Measurements from ENCODE around the gene OPCML. TPM values are rescaled to one million over a fixed set of nuclear protein-coding genes. Genes with fewer than 3 reads are reported as not detected.

OPCML gene
- total and polyA plus RNA-seq, 5 donors: 0.14 to 2.8 (median 1.1) TPM

DNA sequence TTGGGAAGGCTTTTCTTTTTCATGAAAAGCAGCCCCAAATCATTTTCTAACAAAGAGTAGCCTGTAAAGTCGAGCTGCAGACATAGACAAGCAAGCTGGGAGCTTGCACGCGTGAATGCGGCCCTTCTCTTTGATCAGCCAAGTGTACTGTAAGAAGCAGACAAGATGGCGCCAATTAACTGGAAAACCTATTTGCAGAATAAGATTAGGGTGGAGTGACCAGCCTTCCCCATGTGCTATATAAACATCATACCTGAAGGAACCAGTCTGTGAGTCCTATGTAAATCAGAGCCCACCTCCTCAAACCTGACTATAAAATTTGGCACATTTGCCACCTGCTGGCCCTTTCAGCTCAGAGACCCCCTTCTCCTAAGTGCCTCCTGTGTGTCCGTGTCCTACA is 982.7 kb downstream of the OPCML start:
- no peak overlapping the region for H3K27ac ChIP-seq (ENCODE audit: low read length)
- ATAC-seq (no peak), DNase-seq (no peak)
- no peaks in the 10 kb centered on the region for H3K9me3 ChIP-seq (ENCODE audit: control insufficient read depth, low read length)
- no peaks in the 10 kb centered on the region for H3K4me1 ChIP-seq (ENCODE audit: control insufficient read depth, insufficient read depth, low read length)
- intact Hi-C loops (cut with DNase I): no loop called here
- no peak overlapping the region for H3K4me3 ChIP-seq (ENCODE audit: low read length)
- H3K27me3 ChIP-seq (ENCODE audit: control insufficient read depth, insufficient read depth): no peaks in the 10 kb centered on the region
- WGBS: 88% methylated on average over 6 of the region's 6 CpGs

DNA sequence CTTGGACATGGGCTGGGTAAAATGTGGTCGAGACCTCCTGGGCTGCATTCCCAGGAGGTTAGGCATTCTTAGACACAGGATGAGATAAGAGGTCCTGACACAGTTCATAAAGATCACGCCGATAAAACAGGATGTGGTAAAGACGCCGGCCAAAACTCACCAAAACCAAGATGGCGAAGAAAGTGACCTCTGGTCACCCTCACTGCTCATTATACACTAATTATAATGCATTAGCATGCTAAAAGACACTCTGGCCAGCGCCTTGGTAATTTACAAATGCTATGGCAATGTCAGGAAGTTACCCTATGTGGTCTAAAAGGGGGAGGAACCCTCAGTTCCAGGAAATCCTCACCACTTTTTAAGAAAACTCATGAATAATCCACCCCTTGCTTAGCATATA is 983.3 kb downstream of the OPCML start:
- Histone ChIP-seq H3K27me3 (ENCODE audit: control insufficient read depth, insufficient read depth) (no peaks in the 10 kb centered on the region), H3K9me3 (ENCODE audit: control insufficient read depth, low read length) (no peaks in the 10 kb centered on the region), H3K4me1 (ENCODE audit: control insufficient read depth, insufficient read depth, low read length) (no peaks in the 10 kb centered on the region), H3K4me3 (ENCODE audit: low read length) (no peak overlapping the region), H3K27ac (ENCODE audit: low read length) (no peak overlapping the region)
- intact Hi-C loops (cut with DNase I): no loop called here
- ATAC-seq (no peak), DNase-seq (no peak)
- WGBS: 65% methylated on average over 7 of the region's 7 CpGs

DNA sequence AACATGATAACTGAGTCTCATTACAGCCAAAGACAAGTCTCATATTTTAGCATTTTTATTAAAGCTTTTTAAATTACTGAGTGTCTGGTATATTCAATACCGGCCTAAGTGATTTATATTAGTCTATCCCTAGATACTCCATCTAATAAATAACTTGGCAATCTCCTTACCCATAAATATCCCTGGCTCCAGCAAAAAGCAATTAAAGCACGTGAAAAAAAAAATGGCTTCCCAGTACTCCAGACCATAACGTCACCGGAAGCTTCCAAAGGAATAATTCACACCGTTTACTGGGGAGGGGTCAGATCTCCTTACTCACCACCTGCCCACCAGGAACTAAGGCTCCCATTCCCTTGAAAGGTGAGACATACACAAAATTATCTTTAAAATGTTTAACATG is 988.3 kb downstream of the OPCML start:
- whole genome bisulfite sequencing: 85% methylated on average over 5 of the region's 5 CpGs
- ATAC-seq (no peak), DNase-seq (no peak)
- no peaks in the 10 kb centered on the region for H3K9me3 ChIP-seq (ENCODE audit: control insufficient read depth, low read length)
- no peak overlapping the region for H3K27ac ChIP-seq (ENCODE audit: low read length)
- no peaks in the 10 kb centered on the region for H3K4me1 ChIP-seq (ENCODE audit: control insufficient read depth, insufficient read depth, low read length)
- no peak overlapping the region for H3K4me3 ChIP-seq (ENCODE audit: low read length)
- intact Hi-C loops (cut with DNase I): no loop called here
- no peaks in the 10 kb centered on the region for H3K27me3 ChIP-seq (ENCODE audit: control insufficient read depth, insufficient read depth)

DNA sequence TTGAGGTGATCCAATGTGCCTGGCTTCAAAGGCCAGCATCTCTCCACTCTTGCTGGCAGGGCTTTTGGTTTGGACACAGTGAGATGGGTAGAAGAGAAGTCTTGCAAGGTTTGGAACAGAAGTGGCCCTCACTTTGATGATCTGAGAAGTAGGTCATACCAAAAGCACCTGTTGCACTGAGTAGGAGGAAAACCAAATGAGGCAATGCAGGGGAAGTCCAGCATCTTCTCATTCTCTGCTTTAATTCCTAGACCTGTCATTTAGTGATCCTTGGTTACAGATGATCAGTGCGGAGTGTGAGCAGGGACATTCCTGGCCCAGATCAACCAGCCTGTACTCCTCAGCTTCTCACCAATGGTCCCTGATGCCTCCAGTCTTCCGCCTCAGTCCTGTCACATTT is 990.5 kb downstream of the OPCML start:
- no peaks in the 10 kb centered on the region for H3K9me3 ChIP-seq (ENCODE audit: control insufficient read depth, low read length)
- intact Hi-C loops (cut with DNase I): no loop called here
- no peak for DNase-seq
- no peaks in the 10 kb centered on the region for H3K27me3 ChIP-seq (ENCODE audit: control insufficient read depth, insufficient read depth)
- H3K4me1 ChIP-seq (ENCODE audit: control insufficient read depth, insufficient read depth, low read length): no peaks in the 10 kb centered on the region
- H3K27ac ChIP-seq (ENCODE audit: low read length): no peak overlapping the region
- no peak for ATAC-seq
- no peak overlapping the region for H3K4me3 ChIP-seq (ENCODE audit: low read length)
- WGBS: 98% methylated on average over 2 of the region's 2 CpGs

DNA sequence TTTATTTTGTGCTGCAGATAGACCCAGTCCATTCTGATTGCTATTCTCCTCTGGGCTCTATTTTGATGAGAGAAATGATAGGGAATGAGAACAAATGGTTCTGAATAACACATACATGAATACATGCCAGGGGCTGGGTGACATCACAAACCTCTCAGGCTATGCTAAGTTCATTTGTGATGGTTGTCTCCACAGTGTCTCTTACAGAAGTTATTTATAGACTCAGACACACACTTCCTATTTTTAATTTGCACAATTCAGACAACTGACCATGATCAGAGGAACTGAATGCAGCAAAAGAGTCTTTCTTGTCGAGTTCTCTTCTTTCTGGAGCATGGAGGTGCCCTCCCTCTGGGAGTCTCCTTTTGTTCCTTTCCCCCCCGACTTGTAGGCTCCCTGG is 991.7 kb downstream of the OPCML start:
- H3K27me3 ChIP-seq (ENCODE audit: control insufficient read depth, insufficient read depth): no peaks in the 10 kb centered on the region
- peak; percentile 60 to 70 for ATAC-seq

DNA sequence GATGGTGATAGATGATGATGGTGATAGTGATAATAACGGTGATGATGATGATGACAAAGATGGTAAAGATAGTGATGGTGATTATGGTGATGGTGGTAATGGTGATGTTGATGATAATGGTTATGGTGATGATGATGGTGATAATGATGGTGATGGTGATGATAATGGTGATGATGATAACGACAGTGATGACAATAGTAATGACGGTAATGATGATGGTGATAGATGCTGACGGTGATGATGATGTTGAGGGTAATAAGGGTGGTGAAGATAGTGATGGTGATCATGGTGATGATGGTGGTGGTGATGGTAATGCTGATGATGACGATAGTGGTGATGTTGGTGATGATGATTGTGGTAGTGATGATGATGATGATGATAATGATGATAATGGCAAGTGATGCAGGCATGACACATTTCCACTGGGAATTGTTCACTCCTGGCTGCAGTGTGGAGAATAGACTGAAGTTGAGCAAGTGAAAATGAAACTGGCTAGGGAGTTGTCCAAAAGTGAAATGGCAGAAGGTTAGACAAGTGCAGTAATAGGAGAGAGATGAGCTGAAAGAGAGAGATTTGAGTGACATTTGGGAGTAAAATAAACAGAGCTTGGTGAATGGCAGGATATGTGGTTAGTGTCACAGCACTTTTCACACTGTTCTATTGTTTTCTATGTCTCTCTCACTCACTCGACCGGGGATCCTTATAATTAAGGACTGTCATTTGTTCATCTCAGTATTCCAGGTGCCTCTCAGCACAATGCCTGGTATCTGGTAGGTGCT is 992.5 kb downstream of the OPCML start:
- intact Hi-C loops (cut with DNase I): no loop called here
- H3K9me3 ChIP-seq (ENCODE audit: control insufficient read depth, low read length): no peaks in the 10 kb centered on the region
- no peak overlapping the region for H3K4me3 ChIP-seq (ENCODE audit: low read length)
- 87% methylated on average over 7 of the region's 7 CpGs for WGBS
- no peaks in the 10 kb centered on the region for H3K4me1 ChIP-seq (ENCODE audit: control insufficient read depth, insufficient read depth, low read length)
- no peak for ATAC-seq
- no peaks in the 10 kb centered on the region for H3K27me3 ChIP-seq (ENCODE audit: control insufficient read depth, insufficient read depth)
- H3K27ac ChIP-seq (ENCODE audit: low read length): no peak overlapping the region
- no peak for DNase-seq

More for the DNA sequence above, 991.7 kb downstream of the OPCML start:
- 27% methylated on average over 2 of the region's 2 CpGs for WGBS
- peak overlapping the region; percentile 66 for H3K27ac ChIP-seq (ENCODE audit: low read length)
- intact Hi-C loops (cut with DNase I): no loop called here
- no peak overlapping the region for H3K4me3 ChIP-seq (ENCODE audit: low read length)
- H3K9me3 ChIP-seq (ENCODE audit: control insufficient read depth, low read length): no peaks in the 10 kb centered on the region
- H3K4me1 ChIP-seq (ENCODE audit: control insufficient read depth, insufficient read depth, low read length): no peaks in the 10 kb centered on the region
- no peak for DNase-seq

DNA sequence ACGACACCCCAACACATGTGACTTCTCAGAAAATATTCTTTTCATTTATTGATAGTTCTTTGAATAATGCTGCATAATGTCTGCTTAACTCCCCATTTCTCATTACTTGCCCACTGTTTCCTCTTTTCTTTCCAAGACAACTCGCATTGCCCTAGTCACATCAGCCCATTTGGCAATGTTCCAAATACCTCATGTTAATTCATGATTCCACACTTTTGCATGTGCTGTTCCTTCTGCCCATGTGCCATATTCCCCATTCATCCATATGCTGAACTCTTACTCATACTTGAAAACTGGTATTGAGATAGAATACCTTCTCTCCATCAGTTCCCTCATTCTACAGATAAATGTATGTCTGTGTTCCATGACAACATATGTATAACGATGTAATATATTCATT is 993.7 kb downstream of the OPCML start:
- intact Hi-C loops (cut with DNase I): no loop called here
- no peak for ATAC-seq
- Histone ChIP-seq H3K4me1 (ENCODE audit: control insufficient read depth, insufficient read depth, low read length) (no peaks in the 10 kb centered on the region), H3K27ac (ENCODE audit: low read length) (no peak overlapping the region), H3K9me3 (ENCODE audit: control insufficient read depth, low read length) (no peaks in the 10 kb centered on the region), H3K27me3 (ENCODE audit: control insufficient read depth, insufficient read depth) (no peaks in the 10 kb centered on the region), H3K4me3 (ENCODE audit: low read length) (no peak overlapping the region)
- 82% methylated on average over 3 of the region's 3 CpGs for WGBS
- DNase-seq: no peak

DNA sequence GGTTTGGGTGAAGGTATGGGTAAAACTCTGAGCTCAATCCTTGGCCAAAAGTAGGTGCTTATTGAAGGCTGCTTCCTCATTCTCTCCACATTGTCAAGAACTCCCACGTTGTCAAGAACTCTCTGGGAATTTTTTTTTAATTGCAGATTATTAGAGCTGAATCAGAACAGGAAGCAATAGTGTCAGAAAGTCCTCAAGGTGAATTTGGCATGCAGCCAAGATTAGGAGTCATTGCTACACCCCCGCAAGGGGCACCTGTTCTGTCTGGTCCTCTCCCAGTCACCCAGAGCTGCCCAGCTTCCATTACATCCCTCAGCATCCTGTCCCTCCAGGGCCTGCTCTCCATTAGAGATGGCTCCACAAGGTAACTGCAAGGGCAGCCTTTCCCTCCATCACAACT is 996.5 kb downstream of the OPCML start:
- WGBS: 21% methylated on average over 2 of the region's 2 CpGs
- no peaks in the 10 kb centered on the region for H3K4me1 ChIP-seq (ENCODE audit: control insufficient read depth, insufficient read depth, low read length)
- no peaks in the 10 kb centered on the region for H3K27me3 ChIP-seq (ENCODE audit: control insufficient read depth, insufficient read depth)
- no peaks in the 10 kb centered on the region for H3K9me3 ChIP-seq (ENCODE audit: control insufficient read depth, low read length)
- no peak for DNase-seq
- no peak for ATAC-seq
- no peak overlapping the region for H3K4me3 ChIP-seq (ENCODE audit: low read length)
- intact Hi-C loops (cut with DNase I): no loop called here
- no peak overlapping the region for H3K27ac ChIP-seq (ENCODE audit: low read length)

DNA sequence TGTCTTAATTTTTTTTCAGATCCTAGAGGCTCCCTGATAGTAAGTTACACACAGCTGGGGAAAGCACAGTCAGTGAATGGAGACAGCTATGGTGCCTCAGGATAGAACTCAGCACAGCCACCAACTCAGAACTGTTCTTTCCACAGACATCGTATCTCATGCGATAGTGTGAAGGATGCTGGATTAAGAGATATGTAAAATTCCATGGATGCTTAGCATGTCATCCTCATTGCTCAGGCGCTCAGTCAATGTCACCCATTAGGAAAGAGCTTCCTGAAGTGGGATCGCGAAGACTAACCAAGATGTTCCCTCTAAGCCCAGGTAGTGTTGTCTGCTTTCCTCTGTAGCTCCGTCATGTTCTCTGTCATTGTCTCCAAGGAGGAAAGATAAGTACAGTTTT is 1000.4 kb downstream of the OPCML start:
- no peaks in the 10 kb centered on the region for H3K27me3 ChIP-seq (ENCODE audit: control insufficient read depth, insufficient read depth)
- no peaks in the 10 kb centered on the region for H3K4me1 ChIP-seq (ENCODE audit: control insufficient read depth, insufficient read depth, low read length)
- ATAC-seq: no peak
- WGBS: 40% methylated on average over 6 of the region's 6 CpGs
- no peak overlapping the region for H3K27ac ChIP-seq (ENCODE audit: low read length)
- DNase-seq: no peak
- no peaks in the 10 kb centered on the region for H3K9me3 ChIP-seq (ENCODE audit: control insufficient read depth, low read length)
- intact Hi-C loops (cut with DNase I): no loop called here
- no peak overlapping the region for H3K4me3 ChIP-seq (ENCODE audit: low read length)

DNA sequence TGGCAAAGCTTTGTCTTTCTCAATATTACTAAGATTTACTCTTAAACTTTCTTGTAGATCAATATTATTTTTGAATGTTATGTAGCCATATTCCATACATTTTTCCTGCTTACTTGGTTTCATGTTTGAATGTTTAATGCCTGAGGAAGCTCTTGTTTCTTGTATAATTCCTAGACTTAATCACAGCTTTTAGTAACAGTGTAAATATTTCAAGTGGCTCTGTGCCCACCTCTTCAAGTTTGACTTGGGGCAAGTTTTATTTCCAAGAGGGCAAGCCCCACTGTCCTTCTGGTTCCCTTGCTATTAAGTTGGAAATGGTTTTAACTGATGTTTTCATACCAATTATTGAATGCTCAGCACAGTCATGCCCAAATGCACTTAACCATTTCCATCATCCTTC is 1004.1 kb downstream of the OPCML start:
- intact Hi-C loops (cut with DNase I): no loop called here
- no peak for DNase-seq

DNA sequence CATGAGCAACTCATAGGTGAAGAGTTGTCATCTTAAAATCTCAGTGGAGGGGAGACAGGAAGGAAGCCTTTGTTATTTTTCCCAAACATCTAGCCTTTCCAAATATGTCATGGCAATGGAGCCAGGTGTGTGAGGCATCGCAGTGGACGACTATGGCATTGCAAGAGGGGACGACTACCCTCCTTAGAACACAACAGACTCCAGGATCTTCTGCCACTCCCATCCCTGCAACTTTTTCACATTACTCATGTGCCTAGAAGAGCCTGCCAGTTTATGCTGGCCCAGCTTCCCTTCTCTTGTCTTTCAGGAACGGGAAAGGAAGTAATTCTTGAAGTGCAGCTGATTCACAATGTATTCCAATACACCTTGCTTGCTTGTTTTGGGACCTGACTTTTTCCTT is 1008.4 kb downstream of the OPCML start:
- Histone ChIP-seq H3K27me3 (ENCODE audit: control insufficient read depth, insufficient read depth) (no peaks in the 10 kb centered on the region), H3K27ac (ENCODE audit: low read length) (no peak overlapping the region), H3K4me1 (ENCODE audit: control insufficient read depth, insufficient read depth, low read length) (no peaks in the 10 kb centered on the region), H3K9me3 (ENCODE audit: control insufficient read depth, low read length) (no peaks in the 10 kb centered on the region), H3K4me3 (ENCODE audit: low read length) (no peak overlapping the region)
- ATAC-seq: no peak
- WGBS: 71% methylated on average over 4 of the region's 4 CpGs
- intact Hi-C loops (cut with DNase I): no loop called here
- no peak for DNase-seq

More for the DNA sequence above, 1004.1 kb downstream of the OPCML start:
- Histone ChIP-seq H3K4me3 (ENCODE audit: low read length) (no peak overlapping the region), H3K27me3 (ENCODE audit: control insufficient read depth, insufficient read depth) (no peaks in the 10 kb centered on the region), H3K27ac (ENCODE audit: low read length) (no peak overlapping the region), H3K4me1 (ENCODE audit: control insufficient read depth, insufficient read depth, low read length) (no peaks in the 10 kb centered on the region), H3K9me3 (ENCODE audit: control insufficient read depth, low read length) (no peaks in the 10 kb centered on the region)
- no peak for ATAC-seq

DNA sequence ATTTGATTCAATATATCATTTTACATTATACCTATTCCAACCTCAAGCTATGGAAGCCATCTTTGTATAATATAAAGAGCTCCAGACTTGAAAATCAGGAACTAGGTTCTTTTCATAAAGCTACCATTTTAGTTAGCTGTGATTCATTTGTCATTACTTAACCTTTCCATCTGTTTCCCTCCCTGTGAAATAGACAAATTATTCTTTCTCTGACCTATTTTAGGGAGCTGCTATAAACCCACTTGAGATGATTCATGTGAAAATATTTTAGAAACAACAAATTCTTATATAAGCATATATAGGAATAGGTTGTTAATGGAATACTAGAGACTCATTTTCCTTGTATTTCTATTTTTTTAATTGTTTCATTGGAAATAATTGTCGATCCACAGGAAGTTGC is 1012.1 kb downstream of the OPCML start:
- no peak overlapping the region for H3K27ac ChIP-seq (ENCODE audit: low read length)
- H3K4me3 ChIP-seq (ENCODE audit: low read length): no peak overlapping the region
- intact Hi-C loops (cut with DNase I): no loop called here
- no peak for ATAC-seq
- H3K9me3 ChIP-seq (ENCODE audit: control insufficient read depth, low read length): no peaks in the 10 kb centered on the region
- WGBS: 85% methylated on average over 1 of the region's 1 CpG
- H3K4me1 ChIP-seq (ENCODE audit: control insufficient read depth, insufficient read depth, low read length): no peaks in the 10 kb centered on the region
- no peak for DNase-seq
- no peaks in the 10 kb centered on the region for H3K27me3 ChIP-seq (ENCODE audit: control insufficient read depth, insufficient read depth)

All from right cardiac atrium (tissue), 5 donors.